Measurements from ENCODE around the gene TCEAL1.
"Not testable (repeated sequence)": the region's sequence is repeated elsewhere in the genome, so short reads cannot be mapped to it uniquely, and the experiment has no call there.

TCEAL1 gene

DNA sequence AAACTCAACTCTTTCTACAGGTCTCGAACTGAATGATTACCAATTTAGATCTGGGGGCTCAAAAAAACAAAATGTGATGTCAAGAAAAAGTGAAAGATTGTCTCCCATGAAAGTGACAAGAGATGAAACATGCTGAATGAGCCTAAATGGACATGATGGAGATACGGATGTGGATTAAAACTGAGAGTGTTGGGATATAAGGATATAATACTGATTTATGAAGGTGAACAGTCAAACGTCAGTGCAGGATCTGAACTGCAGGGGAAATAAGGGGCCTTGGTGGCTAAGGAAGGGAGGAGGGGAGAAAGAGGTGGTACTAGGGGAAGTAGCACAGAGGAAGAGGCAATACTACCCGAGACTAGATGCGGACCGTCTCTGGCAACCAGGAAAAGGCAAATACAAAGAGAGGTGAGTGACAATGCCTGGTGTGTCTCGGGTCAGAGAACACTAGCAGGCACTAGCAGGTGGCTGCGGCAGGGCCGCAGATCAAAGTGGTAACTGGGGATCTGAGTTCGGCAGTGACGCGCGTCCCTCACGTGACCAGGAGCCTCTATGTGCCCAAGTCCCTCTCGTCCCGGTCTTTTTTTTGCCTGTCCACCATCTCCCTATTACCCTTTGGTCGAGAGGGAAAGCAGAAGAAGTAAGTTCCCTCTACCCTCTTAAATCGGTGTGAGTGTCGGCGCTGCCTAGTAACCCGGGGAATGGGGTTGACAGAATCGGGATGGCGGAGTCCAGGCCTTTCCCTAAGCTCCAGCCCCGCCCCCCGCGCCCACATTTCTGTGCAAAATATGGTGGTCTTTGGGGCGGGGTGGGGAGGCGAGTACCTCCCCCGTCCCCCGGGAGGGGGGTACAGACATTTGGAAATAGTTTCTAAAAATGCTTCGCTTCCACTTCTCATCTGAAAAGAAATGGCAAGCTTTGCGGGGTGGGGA, at the start of gene TCEAL1:
TCEAL1 (plus strand) TSS at position 590 of the 932 bp plus-strand sequence. CDS start 942 bp downstream, outside the sequence.
- no peak for DNase-seq (ENCODE audit: low read depth)

GRCh38 chrX:103584596-103584995, 44.2 kb upstream of the TCEAL1 start:
- DNase-seq (ENCODE audit: low read depth): no peak

DNA sequence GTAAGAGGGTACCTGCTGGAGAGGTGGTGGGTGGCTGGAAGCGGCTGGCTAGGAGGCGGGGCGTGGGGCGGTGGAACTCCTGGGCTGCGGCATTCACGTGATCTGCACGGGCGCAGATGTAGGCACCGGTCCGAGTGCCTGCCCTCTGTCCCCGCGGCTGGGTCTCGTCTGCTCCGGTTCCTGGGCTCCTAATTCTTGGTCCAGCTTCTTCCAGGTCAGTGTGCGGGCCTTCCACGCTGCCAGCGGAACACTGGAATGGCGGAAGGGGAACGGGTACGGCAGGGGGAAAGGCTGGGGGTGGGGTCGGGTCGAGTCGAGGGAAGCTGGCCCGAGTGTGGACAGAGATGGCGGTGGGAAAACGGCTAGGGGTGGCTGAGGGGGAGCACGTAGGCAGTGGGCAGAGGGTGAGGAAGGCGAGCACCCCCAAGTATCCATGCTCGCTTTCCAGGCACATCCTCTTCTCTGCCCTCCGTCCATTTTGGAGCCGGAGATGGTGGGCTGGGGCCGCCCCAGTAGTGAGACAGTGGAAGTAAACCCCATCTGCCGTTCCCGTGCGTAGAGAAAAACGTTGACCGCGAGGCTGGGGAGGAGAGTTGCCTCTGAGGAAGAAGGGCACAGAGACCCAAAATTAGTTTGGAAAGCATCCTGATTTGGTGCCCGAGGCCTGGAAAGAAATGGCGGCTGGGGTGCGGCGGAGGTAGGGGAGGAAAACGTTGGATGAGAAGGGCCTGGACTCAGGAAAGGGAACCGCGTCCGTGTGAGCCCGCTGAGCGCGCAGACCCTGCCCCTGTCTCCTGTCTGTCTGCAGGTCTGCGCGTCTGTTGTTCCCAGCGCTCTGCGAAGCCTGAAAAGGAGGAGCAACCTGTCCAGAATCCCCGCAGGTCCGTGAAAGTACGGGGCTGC, 43.1 kb upstream of the TCEAL1 start, which contains the start of gene TCEAL4:
TCEAL4 (plus strand) TSS at position 105 of the 903 bp plus-strand sequence. CDS start 1,161 bp downstream, outside the sequence.
- DNase-seq (ENCODE audit: low read depth): no peak

GRCh38 chrX:103586314-103586646, 42.5 kb upstream of the TCEAL1 start:
- DNase-seq (ENCODE audit: low read depth): no peak

GRCh38 chrX:103586659-103587058, 42.1 kb upstream of the TCEAL1 start:
- no peak for DNase-seq (ENCODE audit: low read depth)

GRCh38 chrX:103592295-103592694, 36.5 kb upstream of the TCEAL1 start:
- DNase-seq (ENCODE audit: low read depth): not testable (repeated sequence)

DNA sequence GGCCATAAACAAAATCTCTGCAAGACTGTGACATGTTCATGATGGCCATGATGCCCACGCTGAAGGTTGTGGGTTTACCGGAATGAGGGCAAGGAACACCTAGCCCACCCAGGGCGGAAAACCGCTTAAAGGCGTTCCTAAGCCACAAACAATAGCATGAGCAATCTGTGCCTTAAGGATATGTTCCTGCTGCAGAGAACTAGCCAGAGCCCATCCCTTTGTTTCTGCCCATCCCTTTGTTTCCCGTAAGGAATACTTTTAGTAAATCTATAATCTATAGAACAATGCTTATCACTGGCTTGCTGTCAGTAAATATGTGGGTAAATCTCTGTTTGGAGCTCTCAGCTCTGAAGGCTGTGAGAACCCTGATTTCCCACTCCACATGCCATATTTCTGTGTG, 33.6 kb upstream of the TCEAL1 start:
- not testable (repeated sequence) for DNase-seq (ENCODE audit: low read depth)

- DNase-seq (ENCODE audit: low read depth): no peak
Measured at GRCh38 chrX:103607364-103608305, 21.1 kb upstream of the TCEAL1 start, which contains the start of gene TCEAL3. Gene TCEAL3, plus strand, starts transcription at chrX:103607963. Its CDS starts 1,102 bp downstream, at chrX:103609065.

DNA sequence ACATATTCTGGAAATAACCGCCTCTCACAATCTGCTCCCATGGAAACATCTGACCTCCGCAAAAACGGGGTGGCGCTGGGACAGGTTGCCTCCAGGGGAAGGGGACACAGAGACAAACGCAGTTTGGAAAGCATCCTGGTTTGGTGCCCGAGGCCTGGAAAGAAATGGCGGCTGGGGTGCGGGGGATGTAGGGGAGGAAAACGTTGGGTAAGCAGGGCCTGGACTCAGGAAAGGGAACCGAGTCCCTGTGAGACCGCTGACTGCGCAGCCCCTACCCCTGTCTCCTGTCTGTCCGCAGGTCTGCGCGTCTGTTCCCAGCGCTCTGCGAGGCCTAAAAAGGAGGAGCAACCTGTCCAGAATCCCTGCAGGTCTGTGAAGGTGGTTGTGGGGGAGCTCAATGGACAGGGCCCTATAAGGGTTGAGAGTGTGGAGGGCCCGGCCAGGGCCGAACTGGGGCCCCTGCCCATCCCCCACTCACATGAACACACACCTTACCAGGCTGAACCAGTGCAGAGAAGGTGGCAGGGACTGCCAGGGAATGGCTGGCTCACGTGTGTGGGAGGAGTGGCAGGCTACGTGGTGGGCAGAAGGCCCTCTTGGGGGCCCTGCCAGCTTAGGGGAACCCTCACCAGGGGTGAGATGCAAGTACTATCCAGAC, 20.3 kb upstream of the TCEAL1 start:
- no peak for DNase-seq (ENCODE audit: low read depth)

- DNase-seq (ENCODE audit: low read depth): no peak
Measured at GRCh38 chrX:103610282-103610681, 18.5 kb upstream of the TCEAL1 start.

DNA sequence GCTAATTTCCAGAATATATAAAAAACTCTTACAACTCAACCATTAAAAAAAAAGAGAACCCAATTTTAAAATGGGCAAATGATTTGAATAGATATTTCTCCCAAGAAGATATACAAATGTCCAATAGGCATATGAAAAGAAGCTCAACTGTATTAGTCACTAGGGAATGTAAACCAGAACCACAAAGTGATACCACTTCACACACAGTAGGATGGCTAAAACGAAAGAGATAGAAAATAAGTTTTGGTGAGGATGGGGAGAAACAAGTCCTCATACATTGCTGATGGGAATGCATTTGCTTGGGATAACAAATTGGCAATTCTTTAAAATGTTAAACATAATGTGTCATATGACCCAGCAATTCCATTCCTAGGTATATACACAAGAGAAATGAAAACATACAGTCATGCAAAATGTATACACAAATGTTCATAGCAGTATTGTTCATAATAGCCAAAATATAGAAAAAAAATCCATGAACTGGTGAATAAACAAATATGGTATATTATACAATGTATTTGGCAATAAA, 15.3 kb upstream of the TCEAL1 start:
- no peak for DNase-seq (ENCODE audit: low read depth)

DNA sequence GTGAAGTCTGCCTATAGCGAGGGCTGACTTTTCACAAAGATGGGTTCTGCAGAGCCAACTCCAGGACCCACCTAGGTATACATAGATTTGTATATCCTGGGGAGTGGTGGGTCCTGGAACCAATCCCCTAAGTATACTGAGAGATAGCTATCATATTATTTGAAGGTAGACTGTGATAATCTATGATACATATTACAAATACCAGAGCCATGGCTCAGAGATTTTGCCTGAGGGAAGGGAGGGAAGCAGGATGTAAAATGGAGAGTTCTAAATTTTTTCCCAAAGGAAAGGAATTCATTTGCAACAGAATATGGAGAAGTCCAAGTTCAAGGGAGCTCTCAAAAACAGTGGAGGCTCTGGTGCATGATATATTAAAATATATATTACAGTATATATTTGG, 13.8 kb upstream of the TCEAL1 start:
- no peak for DNase-seq (ENCODE audit: low read depth)

GRCh38 chrX:103615781-103616371, 12.9 kb upstream of the TCEAL1 start:
- no peak for DNase-seq (ENCODE audit: low read depth)

DNA sequence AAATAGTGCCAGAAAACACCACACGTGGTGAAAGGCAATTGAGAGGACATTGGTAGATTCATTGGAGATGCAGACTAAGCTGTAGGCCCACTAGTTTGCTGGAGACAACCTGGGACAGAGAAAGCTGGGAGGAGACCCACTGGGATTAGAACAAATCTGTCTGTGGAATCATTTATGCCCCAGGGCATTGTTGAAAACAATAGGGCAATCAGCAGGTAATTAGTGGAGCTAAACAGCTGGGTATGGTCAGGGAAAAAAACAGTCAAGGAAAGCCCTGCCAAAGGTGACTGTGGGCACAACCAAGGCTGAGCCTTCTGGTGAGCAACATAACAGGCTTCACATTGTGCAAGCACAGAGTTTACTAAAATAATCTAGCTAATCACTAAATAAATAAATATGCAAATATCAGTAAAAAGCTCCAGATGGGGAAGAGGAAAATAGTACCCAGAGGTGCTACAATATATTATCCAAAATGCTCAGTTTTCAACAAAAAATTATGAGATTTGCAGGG, 12.0 kb upstream of the TCEAL1 start:
- no peak for DNase-seq (ENCODE audit: low read depth)

DNA sequence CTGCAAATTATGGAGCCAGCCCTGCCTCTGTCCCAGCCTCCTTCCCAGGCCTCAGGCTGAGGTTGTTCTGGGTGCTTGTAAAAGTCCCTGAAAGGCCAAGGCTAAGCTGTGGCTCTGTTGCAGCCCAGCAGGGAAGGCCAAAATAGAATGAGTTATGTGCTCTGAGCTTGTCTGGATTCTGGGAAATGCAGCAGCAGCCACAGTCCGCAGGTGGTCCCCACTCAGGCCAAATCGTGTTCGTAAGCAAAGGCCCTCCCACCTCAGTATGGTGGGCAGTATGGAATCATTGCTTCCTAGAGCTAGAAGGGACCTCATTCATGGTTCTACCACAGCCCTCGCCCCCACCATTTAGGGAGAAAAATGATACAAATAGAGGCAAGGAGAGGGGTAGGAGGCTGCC, 4.7 kb upstream of the TCEAL1 start:
- no peak for DNase-seq (ENCODE audit: low read depth)

DNA sequence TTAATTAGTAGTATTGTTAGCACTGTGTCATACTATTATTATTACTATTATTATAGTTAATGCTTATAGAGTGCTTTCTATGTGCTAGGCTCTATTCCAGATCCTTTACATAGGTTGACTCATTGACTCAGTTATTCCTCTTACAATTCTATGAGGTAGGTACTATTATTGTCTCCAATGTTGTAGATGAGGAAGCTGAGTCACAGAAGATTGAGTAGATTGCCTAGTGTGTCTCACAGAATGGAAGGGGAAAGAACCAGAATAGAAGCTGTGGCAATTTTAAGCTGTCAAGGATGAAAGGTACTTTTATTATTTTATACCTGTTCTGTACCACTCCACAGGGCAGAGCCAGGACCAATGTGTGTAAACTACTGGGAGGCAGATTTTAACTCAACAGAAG, 1.9 kb upstream of the TCEAL1 start:
- no peak for DNase-seq (ENCODE audit: low read depth)

DNA sequence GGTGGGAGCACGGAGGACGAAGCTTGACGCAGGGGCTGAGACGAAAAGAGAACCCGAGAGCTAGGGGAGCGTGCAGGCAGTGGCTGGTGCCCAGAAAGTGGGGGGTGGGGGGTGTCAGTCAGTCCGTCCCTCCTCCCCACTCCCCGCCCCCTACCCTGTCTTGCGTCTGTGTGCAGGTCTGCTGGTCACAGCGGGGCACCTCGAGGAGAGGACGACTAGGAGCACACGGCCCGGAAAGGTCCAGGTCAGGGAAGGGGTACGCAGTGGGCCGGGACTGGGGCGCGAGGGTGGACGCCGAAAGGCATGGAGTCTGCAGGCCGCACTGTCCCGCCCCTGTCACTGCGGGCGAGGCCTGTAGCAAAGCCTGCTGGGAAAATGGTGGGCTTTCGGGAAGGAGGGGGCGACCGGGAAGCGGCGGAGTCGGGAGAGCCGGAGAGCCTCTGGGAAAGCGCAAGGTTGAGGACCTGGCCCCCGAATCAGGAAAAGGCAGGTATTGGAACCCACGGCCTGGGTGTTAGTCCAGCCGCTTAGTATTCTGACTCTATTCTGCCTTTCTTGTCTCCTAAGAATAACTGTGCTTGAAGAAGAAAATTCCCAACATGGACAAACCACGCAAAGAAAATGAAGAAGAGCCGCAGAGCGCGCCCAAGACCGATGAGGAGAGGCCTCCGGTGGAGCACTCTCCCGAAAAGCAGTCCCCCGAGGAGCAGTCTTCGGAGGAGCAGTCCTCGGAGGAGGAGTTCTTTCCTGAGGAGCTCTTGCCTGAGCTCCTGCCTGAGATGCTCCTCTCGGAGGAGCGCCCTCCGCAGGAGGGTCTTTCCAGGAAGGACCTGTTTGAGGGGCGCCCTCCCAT, 769 bp downstream of the TCEAL1 start:
- no peak for DNase-seq (ENCODE audit: low read depth)

- DNase-seq (ENCODE audit: low read depth): no peak
Measured at GRCh38 chrX:103630171-103630511, 1.4 kb downstream of the TCEAL1 start.

- DNase-seq (ENCODE audit: low read depth): no peak
Measured at GRCh38 chrX:103631145-103631544, 2.4 kb downstream of the TCEAL1 start.

Data from activated T-cell treated with anti-CD3 and anti-CD28 coated beads for 48 hours (primary cell).